SU-DHL-6 (cell line): ENCODE results near the gene CCNI2.

Source experiments
- CTCF ChIP-seq: fragments of 200-600 bp; sonication (generic); IDR thresholded peaks from one replicate; pipeline ENCODE4 v1.5.1; 2017; ENCODE audit warnings: antibody characterized with exemption, mild to moderate bottlenecking, low read length, moderate library complexity; ENCODE audit not compliant: insufficient read depth, poor library complexity, severe bottlenecking
- EZH2phosphoT487 ChIP-seq: fragments of 200-600 bp; sonication (generic), shearing (Covaris generic); conservative IDR thresholded peaks from 2 replicates; pipeline ENCODE4 v1.6.1; 2018; ENCODE audit warnings: mild to moderate bottlenecking, antibody characterized with exemption, low read length, moderate library complexity, mixed read lengths

GRCh38 chr5:132754111-132754510 is 6.9 kb downstream of the CCNI2 start:
- TF ChIP-seq CTCF (no peak), EZH2phosphoT487 (no peak)
